Fibroblast of peridontal ligament (primary cell): ENCODE measurements around the gene PRMT5.
"Not testable (repeated sequence)": the region's sequence is repeated elsewhere in the genome, so short reads cannot be mapped to it uniquely, and the experiment has no call there.

ENCODE experiments used
- DNase-seq: peaks from one replicate; pipeline ENCODE4 v3.0.0-alpha.2; 2010; ENCODE audit errors: extremely low read depth

Gene PRMT5

DNA sequence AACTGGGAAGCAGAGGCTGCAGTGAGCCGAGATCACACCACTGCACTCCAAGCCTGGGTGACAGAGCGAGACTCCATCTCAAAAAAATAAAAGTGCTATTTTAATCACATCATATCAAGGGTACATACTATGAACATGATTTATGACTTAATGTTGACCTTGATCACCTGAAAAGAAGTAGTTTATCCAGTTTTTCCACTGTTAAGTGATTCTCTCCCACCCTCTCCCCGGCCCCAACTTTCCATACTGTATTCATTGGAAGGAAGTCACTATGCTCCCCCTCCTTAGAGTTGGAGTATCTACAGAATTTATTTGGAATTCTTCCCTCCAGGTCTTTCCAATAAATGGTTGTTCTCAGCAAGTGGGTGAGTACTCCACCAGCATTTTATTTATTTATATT lies 3.0 kb upstream of the PRMT5 start:
- no peak for DNase-seq

DNA sequence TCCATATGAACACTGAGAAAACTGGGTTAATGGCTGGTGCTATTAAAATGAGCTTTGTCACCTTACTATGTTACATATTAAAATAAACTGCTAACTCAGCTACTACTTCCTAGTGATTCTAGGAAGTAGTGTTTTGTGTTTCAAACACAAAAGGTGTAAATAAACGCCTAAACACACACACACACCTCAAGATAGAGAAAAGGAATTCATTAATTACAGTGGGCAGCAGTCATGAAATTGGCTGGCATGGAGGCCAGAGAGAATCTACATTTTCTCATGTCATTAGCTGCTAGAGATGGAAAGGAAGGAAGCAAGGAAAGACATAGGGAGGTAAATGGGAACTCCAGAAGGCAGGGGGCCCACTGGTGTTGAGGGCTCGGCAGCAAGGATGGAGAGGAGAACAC lies 787 bp upstream of the PRMT5 start:
- no peak for DNase-seq

DNA sequence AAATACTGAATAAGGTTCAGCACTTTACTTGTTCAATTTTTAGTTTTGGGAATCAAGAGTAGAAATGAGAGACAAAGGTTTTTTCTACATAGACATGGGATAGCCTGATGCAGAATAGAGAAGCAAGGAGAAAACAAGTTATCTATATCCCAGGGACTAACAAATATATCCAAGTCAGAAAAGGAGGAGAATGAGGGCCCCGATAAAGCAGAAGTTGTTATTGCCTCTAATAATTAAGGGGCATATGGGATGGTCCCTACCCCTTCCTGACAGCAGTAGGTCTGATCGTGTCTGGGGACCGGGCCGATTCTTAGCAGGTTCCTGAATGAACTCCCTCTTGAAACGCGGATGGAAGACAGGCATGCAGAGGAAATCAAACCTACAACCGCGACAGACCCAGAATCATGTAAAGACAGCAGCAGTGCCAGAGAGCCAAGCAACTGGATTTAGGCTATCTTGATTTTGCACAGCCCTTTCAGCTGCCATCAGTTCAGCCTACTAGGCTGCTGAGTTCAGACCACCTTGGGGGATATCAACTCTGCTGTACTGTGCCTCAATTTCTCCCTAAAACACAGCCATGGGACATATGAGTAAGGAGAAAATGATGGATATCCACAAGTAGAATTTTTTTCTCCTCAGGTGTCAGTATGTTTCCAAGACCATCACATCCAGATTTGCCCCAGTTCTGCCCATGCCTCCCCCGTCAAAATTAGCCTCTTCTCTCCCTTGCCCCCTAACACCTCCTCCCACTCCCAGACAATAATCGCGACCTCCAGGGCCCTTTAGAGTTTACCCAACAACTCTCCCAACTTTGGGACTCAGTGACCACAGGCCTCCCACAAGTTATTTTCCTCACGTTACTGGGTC lies 706 bp downstream of the PRMT5 start:
- no peak for DNase-seq

DNA sequence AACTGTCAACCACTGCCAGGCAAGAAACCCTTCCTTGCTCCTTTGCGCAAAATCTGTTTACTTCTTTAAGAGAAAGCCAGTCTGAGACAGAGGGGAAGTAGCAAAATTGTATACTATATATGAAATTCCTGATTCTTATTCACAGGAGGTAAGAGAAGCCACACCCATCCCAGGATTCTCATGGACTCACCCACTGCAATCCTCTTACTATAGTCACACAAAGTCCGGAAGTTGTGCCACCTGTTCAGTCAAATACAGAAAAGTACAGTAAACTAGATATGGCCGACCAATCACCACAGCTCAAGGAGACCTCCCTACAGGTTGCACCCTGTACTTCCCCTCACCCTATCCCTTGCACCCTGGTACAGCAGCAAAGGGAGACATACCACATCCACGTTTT lies 2.9 kb downstream of the PRMT5 start:
- no peak for DNase-seq

DNA sequence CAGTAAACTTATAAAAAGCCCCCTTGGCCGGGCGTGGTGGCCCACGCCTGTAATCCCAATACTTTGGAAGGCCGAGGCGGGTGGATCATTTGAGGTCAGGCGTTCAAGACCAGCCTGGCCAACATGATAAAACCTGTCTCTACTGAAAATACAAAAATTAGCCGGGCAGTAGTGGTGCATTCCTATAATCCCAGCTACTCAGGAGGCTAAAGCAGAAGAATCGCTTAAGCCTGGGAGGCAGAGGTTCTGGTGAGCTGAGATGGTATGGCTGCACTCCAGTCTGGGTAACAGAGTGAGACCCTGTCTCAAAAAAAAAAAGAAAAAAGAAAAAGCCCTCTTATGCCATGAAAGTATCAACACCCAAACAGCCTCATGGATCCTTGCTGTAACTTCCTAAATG lies 3.7 kb downstream of the PRMT5 start:
- no peak for DNase-seq

DNA sequence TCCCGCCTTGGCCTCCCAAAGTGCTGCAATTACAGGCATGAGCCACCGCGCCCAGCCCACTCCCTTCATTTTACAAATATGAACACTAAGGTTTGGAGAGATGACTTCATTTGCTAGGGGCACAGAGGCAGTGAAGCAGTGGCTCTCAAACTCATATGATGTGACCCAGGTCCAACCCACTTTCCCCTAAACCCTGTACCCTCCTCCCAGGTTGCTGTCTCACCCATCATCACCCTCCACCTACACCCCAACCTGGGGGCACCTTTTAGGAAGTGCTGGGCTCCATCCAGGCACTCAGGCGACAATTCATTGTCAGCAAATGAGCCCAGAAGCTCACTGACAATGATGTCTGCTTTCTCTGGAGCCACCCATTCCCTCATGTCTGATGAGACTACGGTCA lies 5.4 kb downstream of the PRMT5 start:
- no peak for DNase-seq

DNA sequence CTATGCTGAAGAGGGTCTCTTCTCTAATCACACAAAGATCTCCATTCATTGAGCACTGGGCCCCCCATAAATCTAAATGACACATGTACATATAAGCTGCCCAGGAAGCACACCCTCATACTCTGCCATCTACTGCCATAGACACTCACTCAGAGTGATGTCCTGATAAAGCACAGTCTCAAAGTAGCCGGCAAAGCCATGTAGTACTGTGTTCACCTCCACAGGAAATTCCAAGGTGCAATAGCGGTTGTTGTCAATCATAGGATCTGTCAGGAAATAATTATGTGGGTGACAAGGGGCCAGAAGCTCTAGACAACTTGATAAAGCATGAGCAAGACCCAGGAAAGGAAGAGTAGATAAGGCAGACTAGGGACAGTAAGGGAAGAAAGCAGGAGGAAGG lies 6.9 kb downstream of the PRMT5 start:
- DNase-seq, result no peak

DNA sequence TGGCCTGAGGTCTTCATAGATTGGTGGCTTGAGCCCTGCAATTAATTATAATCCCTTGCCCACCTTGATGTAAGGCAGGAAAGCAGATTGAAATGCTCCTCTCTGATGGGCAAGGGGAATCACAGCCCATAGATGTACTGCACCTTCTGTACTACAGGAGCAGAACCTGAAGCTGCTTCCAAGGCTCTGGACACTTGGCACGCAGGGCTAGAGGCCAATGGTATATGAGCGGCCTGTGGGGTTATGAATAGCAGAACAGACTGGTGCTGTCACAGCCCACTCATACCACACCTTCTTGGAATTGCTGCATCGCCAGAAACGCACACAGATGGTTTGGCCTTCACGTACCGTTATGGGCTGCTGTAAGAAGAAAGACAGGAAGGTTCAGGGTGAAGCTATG lies 8.5 kb downstream of the PRMT5 start:
- no peak for DNase-seq

DNA sequence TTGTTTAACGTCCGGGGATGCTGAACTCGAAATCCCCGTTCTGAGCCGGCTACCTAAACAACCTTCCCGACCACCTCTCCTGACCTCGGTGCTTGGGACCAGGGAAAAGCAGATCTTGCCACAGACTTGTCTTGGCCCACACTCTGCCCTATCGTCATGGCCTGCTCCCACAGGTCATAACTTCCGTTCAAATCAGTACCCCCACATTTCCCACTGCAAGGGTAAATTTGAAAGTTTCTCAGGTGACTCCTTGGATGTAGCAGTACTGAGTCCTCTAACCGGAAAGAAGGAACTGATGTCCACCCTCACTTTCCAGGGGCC lies 9.6 kb downstream of the PRMT5 start:
- no peak for DNase-seq

DNA sequence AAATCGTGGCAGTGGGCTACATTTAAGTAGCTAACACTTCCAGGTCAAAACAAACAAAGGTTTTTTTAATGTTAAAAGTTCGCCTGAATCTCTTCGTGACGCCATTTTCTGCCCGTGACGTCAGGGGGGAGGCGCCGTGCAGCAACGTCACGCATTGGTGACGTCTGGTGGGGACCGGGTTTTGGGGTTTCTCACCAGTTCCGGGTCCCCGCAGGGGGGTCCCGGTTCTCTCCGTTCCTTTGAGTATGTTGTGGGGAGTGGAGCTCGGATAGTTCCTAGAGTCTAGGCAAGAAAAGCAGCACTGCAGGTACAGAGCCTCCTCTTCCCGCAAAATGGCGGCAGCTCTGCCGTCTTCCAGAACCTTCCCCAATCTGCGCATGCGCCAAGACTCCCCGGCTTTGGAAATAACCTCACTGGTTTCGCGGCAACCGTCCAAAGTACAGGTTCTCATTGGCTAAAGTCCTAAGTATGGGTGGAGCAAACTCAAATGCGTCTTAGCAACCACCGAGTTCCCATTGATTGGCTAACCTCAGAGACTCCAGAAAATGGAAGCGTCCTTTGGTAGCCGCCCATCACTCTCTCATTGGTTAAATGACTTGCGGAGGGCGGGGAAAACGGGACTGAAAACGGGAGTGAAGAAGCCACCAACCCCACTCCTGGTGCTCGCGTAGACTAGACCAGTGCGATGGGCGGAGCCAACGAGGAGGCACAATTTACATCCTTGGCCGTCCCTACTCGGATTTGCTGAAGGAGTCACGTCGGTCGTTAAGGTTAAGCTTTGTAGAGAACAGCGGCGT lies 10.2 kb downstream of the PRMT5 start, which contains the start of gene RBM23:
Gene RBM23, minus strand, starts transcription at position 346 of the 797 bp plus-strand sequence.
- peak; percentile 100 for DNase-seq

DNA sequence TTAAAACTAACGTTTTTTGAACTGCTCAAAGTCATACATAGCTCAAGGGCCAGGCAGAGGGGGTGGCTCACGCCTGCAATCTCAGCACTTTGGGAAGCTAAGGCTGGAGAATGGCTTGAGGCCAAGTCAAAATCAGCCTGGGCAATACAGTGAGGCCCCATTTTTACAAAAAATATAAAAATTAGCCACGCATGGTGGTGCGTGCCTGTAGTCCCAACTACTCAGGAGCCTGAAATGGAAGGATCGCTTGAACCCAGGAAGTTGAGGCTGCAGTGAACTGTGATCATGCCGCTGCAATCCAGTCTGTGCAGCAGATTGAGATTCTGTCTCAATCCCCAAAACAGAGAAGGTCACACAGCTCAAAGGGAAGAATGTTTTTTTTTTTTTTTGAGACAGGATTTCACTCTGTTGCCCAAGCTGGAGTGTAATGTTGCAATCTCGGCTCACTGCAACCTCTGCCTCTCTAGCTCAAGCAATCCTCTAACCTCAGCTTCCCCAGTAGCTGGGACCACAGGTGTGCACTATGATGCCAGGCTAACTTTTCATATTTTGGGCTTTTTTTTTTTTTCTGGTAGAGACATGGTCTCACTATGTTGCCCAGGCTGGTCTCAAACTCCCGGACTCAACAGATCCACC lies 13.2 kb downstream of the PRMT5 start:
- peak; percentile 73 for DNase-seq

DNA sequence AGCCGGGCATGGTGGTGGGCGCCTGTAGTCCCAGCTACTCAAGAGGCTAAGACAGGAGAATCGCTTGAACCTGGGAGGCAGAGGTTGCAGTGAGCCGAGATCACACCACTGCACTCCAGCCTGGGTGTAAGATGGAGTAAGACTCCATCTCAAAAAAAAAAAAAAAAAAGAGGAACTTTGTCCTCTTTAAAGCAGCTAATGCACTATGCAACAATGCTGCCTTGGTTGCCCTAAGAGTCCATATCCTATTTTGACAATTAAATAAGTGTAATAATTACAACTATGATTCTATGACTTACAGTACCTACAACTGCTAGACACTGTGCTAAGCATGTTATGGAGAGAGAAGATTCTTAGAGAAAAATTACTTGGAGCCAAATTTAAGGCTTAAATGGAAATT lies 14.3 kb downstream of the PRMT5 start:
- not testable (repeated sequence) for DNase-seq

DNA sequence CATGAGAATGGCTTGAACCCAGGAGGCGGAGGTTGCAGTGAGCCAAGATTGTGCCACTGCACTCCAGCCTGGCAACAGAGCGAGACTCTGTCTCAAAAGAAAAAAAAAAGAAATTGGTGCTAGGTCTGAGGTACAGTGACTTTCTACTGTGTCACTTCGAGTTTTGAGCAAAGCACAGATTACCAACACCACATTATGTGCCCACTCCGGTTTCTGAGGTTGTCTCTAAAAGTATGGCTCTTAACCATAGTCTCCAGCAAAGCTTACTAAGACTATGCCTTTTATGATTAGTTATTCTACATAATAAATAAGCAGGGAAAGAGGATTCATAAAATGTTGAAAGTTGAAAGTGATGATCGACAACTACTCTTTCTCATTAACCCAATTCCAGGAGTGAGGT lies 18.3 kb downstream of the PRMT5 start:
- no peak for DNase-seq

DNA sequence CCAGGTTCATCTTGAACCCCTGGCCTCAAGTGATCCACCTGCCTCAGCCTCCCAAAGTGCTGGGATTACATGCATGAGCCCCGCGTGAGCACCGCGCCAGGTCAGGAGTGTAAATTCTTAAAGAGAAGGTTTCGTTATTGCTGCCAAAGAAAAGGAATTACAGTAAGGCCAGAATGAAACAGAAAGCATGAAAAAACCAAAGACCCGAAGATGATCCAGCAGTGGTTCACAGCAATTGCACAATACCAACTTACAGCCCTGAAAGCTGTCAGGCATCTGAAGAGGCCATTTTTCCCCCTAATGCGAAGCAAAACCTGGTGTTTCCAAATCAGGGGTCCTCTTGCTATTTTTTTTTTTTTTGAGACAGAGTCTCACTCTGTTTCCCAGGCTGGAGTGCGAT lies 20.6 kb downstream of the PRMT5 start:
- DNase-seq, result peak; percentile 70

DNA sequence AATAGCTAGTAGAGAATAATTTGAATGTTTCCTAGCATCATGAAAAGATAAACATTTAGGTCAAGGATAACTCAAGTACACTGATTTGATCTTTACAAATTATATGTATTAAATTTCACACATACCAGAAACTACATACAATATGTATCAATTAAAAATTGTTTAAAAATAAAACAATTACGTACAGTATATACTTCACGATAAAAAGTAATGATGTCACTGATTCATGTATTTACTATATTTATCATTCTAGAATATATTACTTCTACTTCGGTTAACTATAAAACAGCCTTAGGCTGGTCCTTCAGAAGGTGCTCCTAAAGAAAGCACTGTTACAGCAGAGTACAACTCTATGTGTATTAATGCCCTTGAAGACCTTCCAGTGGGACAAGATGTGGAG lies 21.7 kb downstream of the PRMT5 start:
- DNase-seq, result no peak

DNA sequence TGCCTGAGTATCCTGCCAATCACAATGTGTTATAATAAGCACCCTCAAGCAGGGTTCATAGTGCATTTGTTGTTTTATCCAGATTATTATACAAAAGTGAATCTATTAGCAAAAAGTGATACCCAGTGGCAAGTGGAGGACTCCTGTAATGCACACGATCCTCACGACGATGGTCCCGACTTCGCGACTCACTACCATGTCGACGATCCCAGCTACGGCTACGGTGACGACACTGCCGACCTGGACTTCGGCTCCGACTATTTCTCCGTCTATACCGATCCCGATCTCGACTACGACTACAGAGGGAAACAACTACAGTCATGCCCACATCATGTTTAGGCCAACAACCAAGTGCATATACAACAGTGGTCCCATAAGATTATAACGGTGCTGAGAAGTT lies 23.1 kb downstream of the PRMT5 start:
- no peak for DNase-seq

DNA sequence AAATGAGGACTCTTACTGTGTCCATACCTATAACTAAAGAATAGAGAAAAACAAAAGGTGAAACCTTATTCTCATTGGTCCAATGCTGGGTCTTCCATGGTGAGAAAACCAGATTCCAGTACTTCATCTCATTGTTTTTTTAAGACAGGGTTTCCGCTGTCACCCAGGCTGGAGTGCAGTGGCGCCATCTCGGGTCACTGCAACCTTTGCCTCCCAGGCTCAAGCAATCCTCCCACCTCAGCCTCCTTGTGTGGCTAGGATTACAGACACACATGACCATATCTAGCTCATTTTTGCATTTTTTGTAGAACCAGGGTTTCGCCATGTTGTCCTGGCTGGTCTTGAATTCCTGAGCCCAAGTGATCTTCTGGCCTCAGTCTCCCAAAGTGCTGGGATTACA lies 23.5 kb downstream of the PRMT5 start:
- DNase-seq, result no peak

DNA sequence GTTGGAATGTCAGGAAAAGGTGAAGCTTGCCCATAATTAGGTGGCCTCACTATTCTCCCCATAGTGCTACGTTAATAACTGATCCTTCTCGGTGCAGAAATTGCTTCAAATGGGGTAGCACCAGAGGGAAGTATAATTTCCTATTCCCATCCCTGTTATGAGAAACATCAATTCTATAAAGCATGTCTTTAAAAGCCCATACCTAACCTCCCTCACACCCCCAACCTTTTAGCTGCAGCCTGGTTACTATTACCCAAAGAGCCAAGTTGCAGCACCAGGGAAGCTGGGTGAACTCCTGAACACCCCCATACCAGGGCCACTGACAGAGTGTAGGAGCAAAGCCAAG lies 25.5 kb downstream of the PRMT5 start:
- no peak for DNase-seq

DNA sequence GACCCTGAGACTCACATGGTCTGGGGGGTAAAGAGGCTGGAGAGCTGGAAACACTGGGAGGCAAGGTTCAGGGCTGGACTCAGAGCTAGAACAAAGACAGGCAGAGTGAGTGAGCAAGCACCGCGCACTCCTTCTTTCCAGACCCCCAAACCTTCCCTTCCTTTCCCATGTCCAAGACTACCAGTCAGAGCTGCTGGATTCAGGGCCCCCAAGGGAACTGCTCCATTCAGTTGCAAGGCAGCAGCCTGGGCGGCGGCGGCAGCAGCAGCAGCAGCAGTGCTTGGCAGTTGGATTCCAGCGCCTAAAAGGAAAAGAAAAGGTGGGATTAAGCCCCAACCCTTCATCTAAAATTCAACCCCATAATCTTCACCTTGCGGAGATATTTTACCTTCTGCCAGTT lies 27.4 kb downstream of the PRMT5 start:
- DNase-seq, result no peak

DNA sequence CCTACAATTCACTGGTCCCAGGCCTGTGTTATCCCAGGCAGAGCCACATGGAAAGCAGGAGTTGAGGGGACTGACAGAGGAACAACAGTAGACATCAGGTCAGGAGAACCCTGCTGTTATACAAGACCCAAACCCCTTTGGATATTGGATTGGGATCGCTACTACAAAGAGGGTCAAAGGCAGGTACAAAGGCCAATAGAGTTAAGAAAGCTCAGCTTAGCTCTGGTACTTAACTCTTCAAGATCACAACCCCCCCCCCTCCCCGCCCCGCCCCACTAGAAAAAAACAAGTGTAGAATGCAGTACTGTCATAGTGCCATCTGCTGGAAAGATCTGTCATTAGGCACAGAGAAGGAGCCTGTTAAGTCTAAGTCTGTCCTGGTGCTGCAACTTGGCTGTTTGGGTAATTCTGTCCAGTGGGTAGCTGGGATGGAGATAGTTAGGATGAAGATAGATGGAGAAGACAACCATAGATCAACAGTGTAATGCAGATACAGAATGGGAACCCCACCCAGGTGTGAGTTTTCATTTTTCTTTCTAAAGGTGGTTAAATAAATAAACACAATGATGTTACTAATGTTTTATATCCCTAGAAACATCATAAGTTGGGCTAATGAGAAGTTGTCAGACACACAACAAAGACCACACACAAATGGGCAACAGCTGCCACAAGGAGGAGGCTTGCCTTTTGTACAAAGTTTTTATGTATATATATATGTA lies 28.9 kb downstream of the PRMT5 start:
- DNase-seq, result peak; percentile 86

DNA sequence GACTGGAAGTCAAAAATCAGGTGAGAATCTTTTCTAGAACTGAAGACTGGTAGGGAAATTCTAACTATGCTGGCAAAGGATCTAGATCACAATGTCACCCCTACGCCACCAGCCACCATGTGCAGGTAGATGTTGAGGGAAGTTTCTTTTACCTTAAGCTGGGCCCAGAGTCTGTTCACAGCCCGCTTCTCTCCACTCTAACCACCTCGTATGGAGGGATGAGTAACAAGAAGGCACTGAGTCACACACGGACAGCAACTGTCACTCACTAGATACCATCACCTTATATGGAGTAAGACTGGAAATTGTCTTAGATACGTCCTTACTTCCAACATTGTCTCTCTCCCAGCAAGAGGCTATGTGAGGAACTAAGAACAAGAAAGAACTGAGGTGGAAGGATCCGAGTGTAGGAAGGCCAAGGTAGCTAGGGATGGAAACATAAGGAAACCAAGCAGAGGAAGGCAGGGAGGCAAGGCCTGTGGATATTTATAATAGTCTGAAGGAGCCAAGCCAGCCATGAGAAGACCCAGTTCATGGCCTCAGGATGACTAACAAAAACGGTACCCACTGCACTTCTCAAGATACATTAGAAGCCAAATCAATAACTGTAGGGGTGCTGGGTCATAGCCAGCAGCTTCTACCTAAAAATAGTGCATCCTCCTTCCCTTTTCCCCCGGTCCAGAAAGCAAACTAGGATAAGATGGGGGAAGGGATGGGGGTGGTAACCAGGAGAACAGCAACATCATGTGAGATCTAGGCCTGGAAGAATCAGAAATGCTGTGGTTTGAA lies 30.7 kb downstream of the PRMT5 start:
- peak; percentile 61 for DNase-seq
